Measurements from ENCODE around the gene CACNA2D3. TPM values are rescaled to one million over a fixed set of nuclear protein-coding genes. Genes with fewer than 3 reads are reported as not detected.

CACNA2D3 gene
- total RNA-seq, 2 experiments from 2014 or later: not detected

DNA sequence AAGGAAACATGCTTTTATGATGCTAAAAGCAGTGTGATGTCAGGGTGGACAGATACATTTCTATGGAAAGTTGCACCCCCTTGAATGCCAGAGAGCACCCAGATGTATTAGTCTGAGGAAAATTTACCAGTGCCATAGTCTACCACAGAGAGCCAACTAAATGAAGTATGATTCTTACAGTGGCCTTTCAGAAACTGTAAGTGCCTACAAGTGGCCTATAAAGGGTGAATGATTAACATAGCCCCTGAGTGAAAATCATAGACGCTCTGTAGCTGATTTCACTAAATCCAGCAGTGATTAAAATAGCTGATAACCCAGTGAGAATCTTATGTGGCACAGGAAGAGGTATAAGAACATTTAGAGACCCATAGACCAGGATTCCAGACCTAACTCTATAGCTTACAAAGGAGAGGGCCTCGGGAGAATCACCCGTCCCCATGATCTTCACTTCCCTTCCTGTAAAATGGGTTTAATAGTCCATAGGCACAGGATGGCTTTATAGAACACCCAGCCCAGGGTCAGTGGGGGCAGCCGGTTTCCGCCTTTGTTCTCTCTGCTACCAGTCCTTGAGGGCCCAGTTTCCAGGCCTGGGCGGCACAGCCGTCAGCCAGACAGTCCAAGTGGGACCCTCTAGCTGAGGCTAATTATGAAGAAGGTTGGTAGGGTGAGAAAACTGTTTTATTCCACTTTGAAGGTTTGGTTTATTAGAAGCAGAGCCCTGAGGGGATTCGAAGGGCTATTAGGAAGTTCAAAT, 35.5 kb upstream of the CACNA2D3 start:
- Histone ChIP-seq H3K4me2 (ENCODE audit: low read length) (no peak overlapping the region), H3K4me1 (ENCODE audit: insufficient read depth, low read length, poor library complexity, severe bottlenecking) (no peaks in the 10 kb centered on the region), H4K20me1 (ENCODE audit: insufficient read depth, low read length) (no peaks in the 10 kb centered on the region), H3K79me2 (ENCODE audit: insufficient read depth, low read depth, low read length) (no peaks in the 10 kb centered on the region), H3K4me3 (ENCODE audit: low read depth, low read length, poor library complexity, severe bottlenecking) (no peak overlapping the region), H3K9me2 (ENCODE audit: insufficient read depth, low read length) (no peaks in the 10 kb centered on the region), H3K9me3 (ENCODE audit: low read length) (no peaks in the 10 kb centered on the region), H3K36me3 (ENCODE audit: insufficient read depth, low read length) (no peaks in the 10 kb centered on the region), H2AFZ (ENCODE audit: low read length) (no peak overlapping the region), H3K27ac (ENCODE audit: low read depth, low read length, poor library complexity, severe bottlenecking) (no peak overlapping the region)
- ChIA-PET POLR2A (no interaction called here), CTCF (ENCODE audit: unreplicated experiment) (no interaction called here)
- TF ChIP-seq, protein P1, sequence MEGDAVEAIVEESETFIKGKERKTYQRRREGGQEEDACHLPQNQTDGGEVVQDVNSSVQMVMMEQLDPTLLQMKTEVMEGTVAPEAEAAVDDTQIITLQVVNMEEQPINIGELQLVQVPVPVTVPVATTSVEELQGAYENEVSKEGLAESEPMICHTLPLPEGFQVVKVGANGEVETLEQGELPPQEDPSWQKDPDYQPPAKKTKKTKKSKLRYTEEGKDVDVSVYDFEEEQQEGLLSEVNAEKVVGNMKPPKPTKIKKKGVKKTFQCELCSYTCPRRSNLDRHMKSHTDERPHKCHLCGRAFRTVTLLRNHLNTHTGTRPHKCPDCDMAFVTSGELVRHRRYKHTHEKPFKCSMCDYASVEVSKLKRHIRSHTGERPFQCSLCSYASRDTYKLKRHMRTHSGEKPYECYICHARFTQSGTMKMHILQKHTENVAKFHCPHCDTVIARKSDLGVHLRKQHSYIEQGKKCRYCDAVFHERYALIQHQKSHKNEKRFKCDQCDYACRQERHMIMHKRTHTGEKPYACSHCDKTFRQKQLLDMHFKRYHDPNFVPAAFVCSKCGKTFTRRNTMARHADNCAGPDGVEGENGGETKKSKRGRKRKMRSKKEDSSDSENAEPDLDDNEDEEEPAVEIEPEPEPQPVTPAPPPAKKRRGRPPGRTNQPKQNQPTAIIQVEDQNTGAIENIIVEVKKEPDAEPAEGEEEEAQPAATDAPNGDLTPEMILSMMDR (conservative IDR thresholded peaks at IDR 0.05; ENCODE audit: low read length): no peak
- no peak for TF ChIP-seq EZH2phosphoT487 (IDR thresholded peaks at IDR 0.05; ENCODE audit: borderline replicate concordance, low read depth, low read length)
- intact Hi-C loops (cut with micrococcal nuclease; ENCODE audit: unreplicated experiment): no loop called here
- BruUV-seq (replicated peaks): no TSS peak
- DNase-seq (ENCODE audit: low spot score): no peak

DNA sequence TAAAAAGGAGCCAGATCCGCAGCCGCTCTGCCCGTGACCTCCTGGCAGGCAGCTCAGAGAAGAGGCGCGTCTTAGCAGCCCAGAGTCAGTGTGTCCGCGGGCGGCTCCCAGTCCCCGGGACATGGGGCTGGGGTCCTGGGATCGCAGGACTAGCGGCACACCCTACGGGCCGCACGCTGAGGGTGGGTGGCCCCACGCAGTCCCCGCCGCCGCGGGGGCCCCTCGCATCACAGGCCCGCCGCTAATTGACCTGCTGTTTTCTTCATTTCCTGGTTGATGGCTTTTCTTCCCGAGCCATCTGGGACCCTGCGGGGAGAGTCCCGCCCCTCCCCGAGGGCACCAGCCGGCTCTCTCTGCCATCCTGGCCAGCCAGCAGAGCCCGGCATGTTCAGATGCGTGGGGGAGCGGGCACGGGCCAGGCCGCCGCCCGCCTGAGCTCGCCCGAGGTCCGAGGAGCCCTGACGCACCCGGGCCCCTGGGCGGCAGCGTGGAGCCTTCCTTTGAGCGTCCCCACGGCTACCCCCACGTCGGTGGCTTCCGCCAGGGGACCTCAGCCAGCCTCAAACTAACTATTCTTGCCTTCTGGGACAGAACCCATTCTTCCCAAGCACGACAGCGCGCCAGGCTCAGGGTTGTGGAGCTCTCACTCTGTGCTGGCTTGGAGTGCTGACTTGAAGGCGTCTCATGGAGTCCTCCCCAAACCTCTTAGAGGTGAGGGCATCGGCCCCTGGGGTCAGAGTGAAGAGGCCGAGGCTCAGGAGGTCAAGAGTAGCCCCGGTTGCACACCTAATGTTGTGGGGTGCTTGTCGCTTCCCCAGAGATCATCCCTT, 34.6 kb upstream of the CACNA2D3 start:
- H3K9me3 ChIP-seq (ENCODE audit: low read length): no peaks in the 10 kb centered on the region
- ChIA-PET CTCF (ENCODE audit: unreplicated experiment) (no interaction called here), POLR2A (no interaction called here)
- H3K27ac ChIP-seq (ENCODE audit: low read depth, low read length, poor library complexity, severe bottlenecking): no peak overlapping the region
- DNase-seq (ENCODE audit: low spot score): no peak
- H3K79me2 ChIP-seq (ENCODE audit: insufficient read depth, low read depth, low read length): no peaks in the 10 kb centered on the region
- no peaks in the 10 kb centered on the region for H3K4me1 ChIP-seq (ENCODE audit: insufficient read depth, low read length, poor library complexity, severe bottlenecking)
- no peaks in the 10 kb centered on the region for H4K20me1 ChIP-seq (ENCODE audit: insufficient read depth, low read length)
- intact Hi-C loops (cut with micrococcal nuclease; ENCODE audit: unreplicated experiment): no loop called here
- TF ChIP-seq EZH2phosphoT487 (IDR thresholded peaks at IDR 0.05; ENCODE audit: borderline replicate concordance, low read depth, low read length): no peak
- TF ChIP-seq, protein P1 (conservative IDR thresholded peaks at IDR 0.05; ENCODE audit: low read length): no peak
- H3K36me3 ChIP-seq (ENCODE audit: insufficient read depth, low read length): no peaks in the 10 kb centered on the region
- no TSS peak for BruUV-seq (replicated peaks)
- no peaks in the 10 kb centered on the region for H3K9me2 ChIP-seq (ENCODE audit: insufficient read depth, low read length)
- no peak overlapping the region for H3K4me2 ChIP-seq (ENCODE audit: low read length)
- H3K4me3 ChIP-seq (ENCODE audit: low read depth, low read length, poor library complexity, severe bottlenecking): no peak overlapping the region
- no peak overlapping the region for H2AFZ ChIP-seq (ENCODE audit: low read length)
